ENCODE measurements around the gene YARS2. TPM values are rescaled to one million over a fixed set of nuclear protein-coding genes. Genes with fewer than 3 reads are reported as not detected.

Gene YARS2
- total RNA-seq, 1 experiment from 2014 or later: 41.4 TPM

GRCh38 chr12:32697445-32697844 is 58.3 kb downstream of the YARS2 start:
- no peak for TF ChIP-seq CTCF (conservative IDR thresholded peaks at IDR 0.05)
- Histone ChIP-seq H2BK20ac (ENCODE audit: low read depth, low read length, poor library complexity, severe bottlenecking) (no peak overlapping the region), H3K23me2 (ENCODE audit: insufficient read length, low read depth, low read length, poor library complexity, severe bottlenecking) (no peaks in the 10 kb centered on the region), H3K9ac (ENCODE audit: extremely low read depth, insufficient read length, low read length) (no peak overlapping the region), H3K23ac (ENCODE audit: insufficient read length, low read depth, low read length) (no peak overlapping the region), H2BK15ac (ENCODE audit: low read depth, low read length) (no peak overlapping the region), H3T11ph (ENCODE audit: low read length) (no peak overlapping the region), H3K18ac (ENCODE audit: insufficient read length, low read depth, low read length) (no peak overlapping the region), H2BK12ac (ENCODE audit: insufficient read length, low read depth, low read length) (no peak overlapping the region), H3K56ac (ENCODE audit: insufficient read length, low read depth, low read length) (no peak overlapping the region), H3K79me2 (ENCODE audit: insufficient read depth, low read length) (peaks cover 8% of the 10 kb centered on the region; the same call in 1 of the 2 replicates), H2BK5ac (ENCODE audit: insufficient read length, low read length) (no peak overlapping the region), H4K5ac (ENCODE audit: insufficient read length, low read depth, low read length) (no peak overlapping the region), H3K14ac (ENCODE audit: insufficient read depth, low read length) (no peak overlapping the region), H3K27me3 (ENCODE audit: insufficient read depth, low read length) (no peaks in the 10 kb centered on the region), H2AK5ac (ENCODE audit: insufficient read length, low read length) (no peak overlapping the region), H3K4ac (ENCODE audit: low read depth, low read length) (no peak overlapping the region), H2AFZ (ENCODE audit: low read length) (no peak overlapping the region), H3K4me1 (ENCODE audit: insufficient read depth, low read length) (no peaks in the 10 kb centered on the region), H3K9me3 (ENCODE audit: control insufficient read depth, low read depth, low read length) (no peaks in the 10 kb centered on the region), H3K79me1 (ENCODE audit: insufficient read depth, low read depth, low read length, poor library complexity, severe bottlenecking) (peaks cover 3% of the 10 kb centered on the region), H3K27ac (ENCODE audit: insufficient read length, low read depth, low read length) (no peak overlapping the region), H4K91ac (ENCODE audit: insufficient read length, low read depth, low read length) (no peak overlapping the region), H4K8ac (replicated peaks; ENCODE audit: insufficient read length, low read depth, low read length) (no peak overlapping the region), H3K4me2 (ENCODE audit: insufficient read depth, insufficient read length, low read length) (no peak overlapping the region), H4K20me1 (ENCODE audit: control insufficient read depth, insufficient read depth, insufficient read length) (no peaks in the 10 kb centered on the region), H2BK120ac (ENCODE audit: low read depth, low read length, poor library complexity, severe bottlenecking) (no peak overlapping the region)
- no CpG with 5 or more reads among the region's 1 CpG for WGBS (ENCODE audit: extremely low coverage, insufficient read length, low lambda C conversion rate)
- Mint-ChIP-seq H3K4me3 (no peak overlapping the region), H3K9me3 (peaks cover 8 to 13% of the 10 kb centered on the region in 2 experiments), H3K4me1 (peaks cover 6 to 10% of the 10 kb centered on the region in 2 experiments), H3K36me3 (ENCODE audit: insufficient read depth in 1 of 3, low read depth in 3 of 3) (peaks cover 18 to 35% (median 26%) of the 10 kb centered on the region in 3 experiments), H3K27ac (peak overlapping the region in 1 of 3 experiments; percentile 1; a peak in 1 of 7 replicates), H3K27me3 (ENCODE audit: low read depth) (no peaks in the 10 kb centered on the region)
- no peak for DNase-seq

Other genes with a start within 250 kb of the YARS2 start
- gene DNM1L, start 76.6 kb downstream of the YARS2 start, total RNA-seq (2021): 79.8 and 81.1 TPM in 2 replicates
- 18.2 and 18.4 TPM in 2 replicates for gene PKP2, start 140.9 kb upstream of the YARS2 start, total RNA-seq (2021)